ENCODE data around the gene IL2RA. TPM values are rescaled to one million over a fixed set of nuclear protein-coding genes. Genes with fewer than 3 reads are reported as not detected.

IL2RA gene
- total and polyA plus RNA-seq, 2 donors from 2014 or later: 0.54 to 11.9 TPM

- no peaks in the 10 kb centered on the region for H3K36me3 ChIP-seq (ENCODE audit: control insufficient read depth in 2 of 3, insufficient read depth in 3 of 3, low read length in 3 of 3)
- no peak for DNase-seq
- no peak for FAIRE-seq
- no peaks in the 10 kb centered on the region for H3K9me3 ChIP-seq (ENCODE audit: control insufficient read depth in 2 of 3, insufficient read depth in 1 of 3, low read length in 3 of 3)
- no peak overlapping the region for H3K9ac ChIP-seq (ENCODE audit: low read length in 3 of 3)
- no peak overlapping the region for H3K4me3 ChIP-seq (ENCODE audit: low read length in 3 of 3)
- H3K27ac ChIP-seq (ENCODE audit: low read depth in 2 of 2, low read length in 2 of 2): no peak overlapping the region
- TF ChIP-seq CTCF (IDR thresholded peaks at IDR 0.05; ENCODE audit: borderline replicate concordance, extremely low read depth, insufficient read depth): no peak
- intact Hi-C loops (cut with DNase I): no loop called here
- peaks cover 2% of the 10 kb centered on the region for H3K27me3 ChIP-seq (ENCODE audit: control insufficient read depth, insufficient read depth, low read length)
- no peaks in the 10 kb centered on the region for H3K4me1 ChIP-seq (ENCODE audit: control insufficient read depth in 2 of 3, insufficient read depth in 2 of 3, low read depth in 1 of 3, low read length in 3 of 3)
Observed at GRCh38 chr10:5981529-5981928, 80.6 kb downstream of the IL2RA start.

- Histone ChIP-seq H3K4me1 (ENCODE audit: control insufficient read depth in 2 of 3, insufficient read depth in 2 of 3, low read depth in 1 of 3, low read length in 3 of 3) (no peaks in the 10 kb centered on the region), H3K36me3 (ENCODE audit: control insufficient read depth in 2 of 3, insufficient read depth in 3 of 3, low read length in 3 of 3) (no peaks in the 10 kb centered on the region), H3K9me3 (ENCODE audit: control insufficient read depth in 2 of 3, insufficient read depth in 1 of 3, low read length in 3 of 3) (no peaks in the 10 kb centered on the region), H3K27ac (ENCODE audit: low read depth in 2 of 2, low read length in 2 of 2) (peak overlapping the region; percentile 88 to 96), H3K27me3 (ENCODE audit: control insufficient read depth, insufficient read depth, low read length) (peaks cover 2% of the 10 kb centered on the region), H3K4me3 (ENCODE audit: low read length in 3 of 3) (peak overlapping the region in 2 of 3 donors; percentile 38 to 88), H3K9ac (ENCODE audit: low read length in 3 of 3) (peak overlapping the region in 1 of 3 donors; percentile 35)
- intact Hi-C loops (cut with DNase I): no loop called here
- no peak for TF ChIP-seq CTCF (IDR thresholded peaks at IDR 0.05; ENCODE audit: borderline replicate concordance, extremely low read depth, insufficient read depth)
- FAIRE-seq (no peak), DNase-seq (no peak)
Observed at GRCh38 chr10:5978230-5978489, 84.0 kb downstream of the IL2RA start.

- H3K4me1 ChIP-seq (ENCODE audit: control insufficient read depth in 2 of 3, insufficient read depth in 2 of 3, low read depth in 1 of 3, low read length in 3 of 3): no peaks in the 10 kb centered on the region
- H3K27me3 ChIP-seq (ENCODE audit: control insufficient read depth, insufficient read depth, low read length): peaks cover 2% of the 10 kb centered on the region
- TF ChIP-seq CTCF (IDR thresholded peaks at IDR 0.05; ENCODE audit: borderline replicate concordance, extremely low read depth, insufficient read depth): no peak
- DNase-seq (peak; percentile 64 to 93 (median 71)), FAIRE-seq (no peak)
- intact Hi-C loops (cut with DNase I): no loop called here
- peak within 1 kb of the TSS; percentile 50 to 89 (median 88) for H3K4me3 ChIP-seq (ENCODE audit: low read length in 3 of 3)
- H3K36me3 ChIP-seq (ENCODE audit: control insufficient read depth in 2 of 3, insufficient read depth in 3 of 3, low read length in 3 of 3): no peaks in the 10 kb centered on the region
- H3K9ac ChIP-seq (ENCODE audit: low read length in 3 of 3): peak within 1 kb of the TSS; percentile 13 to 87 (median 73)
- H3K9me3 ChIP-seq (ENCODE audit: control insufficient read depth in 2 of 3, insufficient read depth in 1 of 3, low read length in 3 of 3): no peaks in the 10 kb centered on the region
- H3K27ac ChIP-seq (ENCODE audit: low read depth in 2 of 2, low read length in 2 of 2): peak within 1 kb of the TSS; percentile 88 to 96
Observed at GRCh38 chr10:5977471-5978229, 84.5 kb downstream of the IL2RA start, which contains the start of gene IL15RA. TSS of gene IL15RA (minus strand) at chr10:5977543. CDS start at chr10:5977492, 51 bp downstream.

Measured in kidney (tissue), 14 donors.